Heart left ventricle (tissue), 16 donors: ENCODE results near the gene INPP4B. TPM values are rescaled to one million over a fixed set of nuclear protein-coding genes. Genes with fewer than 3 reads are reported as not detected.

Experiments
- ATAC-seq, 4 donors: fragments of 200-7000 bp; cut with Tn5 transposase; one replicate each; pipeline ENCODE4 v1.9.1; 2020 to 2022; ENCODE audit warnings: moderate library complexity in 4 of 4, mild to moderate bottlenecking in 3 of 4, moderate number of reproducible peaks in 1 of 4
- DNase-seq, 5 donors: peaks; one replicate each; pipeline ENCODE4 v3.0.0-alpha.2; 2020
- H3K27ac ChIP-seq, 12 donors: fragments of 200-600 bp; sonication (generic) in 4 of 12; one replicate each; pipeline versions ENCODE4 v1.5.0 to v1.8.0; 2016 to 2022; ENCODE audit warnings: mild to moderate bottlenecking in 2 of 12
- H3K27me3 ChIP-seq, 9 donors: fragments of 200-600 bp; sonication (generic) in 2 of 9; one replicate each; pipeline versions ENCODE4 v1.5.1 to v1.8.0; 2016 to 2022; ENCODE audit warnings: mild to moderate bottlenecking in 3 of 9
- H3K36me3 ChIP-seq, 9 donors: fragments of 200-600 bp; sonication (generic) in 2 of 9; one replicate each; pipeline versions ENCODE4 v1.5.0 to v1.8.0; 2018 to 2022; ENCODE audit warnings: mild to moderate bottlenecking in 2 of 9
- H3K4me1 ChIP-seq, 12 donors: fragments of 200-600 bp; sonication (generic) in 4 of 12; one replicate each; pipeline versions ENCODE4 v1.5.0 to v1.8.0; 2016 to 2022; ENCODE audit warnings: mild to moderate bottlenecking in 3 of 12
- H3K4me3 ChIP-seq, 12 donors: fragments of 200-600 bp; sonication (generic) in 4 of 12; one replicate each; pipeline versions ENCODE4 v1.5.0 to v1.8.0; 2017 to 2022; ENCODE audit warnings: mild to moderate bottlenecking in 9 of 12, moderate library complexity in 4 of 12
- H3K9me3 ChIP-seq, 12 donors: fragments of 200-600 bp; sonication (generic) in 4 of 12; one replicate each; pipeline versions ENCODE4 v1.5.0 to v1.8.0; 2016 to 2022; ENCODE audit warnings: mild to moderate bottlenecking in 1 of 12
- POLR2A ChIP-seq, 2 donors: fragments of 450-650 bp; IDR thresholded peaks; one replicate each; pipeline ENCODE4 v1.6.1; 2017; ENCODE audit warnings: antibody characterized with exemption in 2 of 2, mild to moderate bottlenecking in 2 of 2, moderate library complexity in 2 of 2
- WGBS, 4 donors: extraction: QIAGEN DNeasy Blood & Tissue Kit in 2 of 4; methylation state at CpG; one replicate each; pipeline versions ENCODE4 v1.1.5 to v1.1.7; 2013 to 2018; 5-methylcytosine and 5-hydroxymethylcytosine counted together
- intact Hi-C, 10 donors: fragments of 100-400 bp; cut with DNase I; formaldehyde crosslinking; loops; one replicate each; pipeline versions ENCODE4 v1.11.1 to v1.14.2; 2022
- polyA plus RNA-seq, 2 donors: library from polyadenylated mRNA; stranded (reverse); fragments of 200-250 nt; gene quantifications; one replicate each; pipeline ENCODE4 v1.2.3, GENCODE V29; 2013
- total RNA-seq, 9 donors: library from RNA; depleted of rRNA in 2 of 9; stranded (reverse); fragments of >200 nt in 2 of 9; fragmentation: NEBNext Ultra II Directional in 3 of 9; extraction: Animal tissue kit (Norgen Biotek cat#: 25700) in 3 of 9; gene quantifications; one replicate each; pipeline versions ENCODE4 v1.1.0 to v1.2.4, GENCODE V29; 2016 to 2023
- TF ChIP-seq, protein P1 (sequence below), 12 donors: fragments of 200-600 bp; sonication (generic) in 4 of 12; IDR thresholded peaks; one replicate each; pipeline versions ENCODE4 v1.5.0 to v1.8.0; 2018 to 2022; ENCODE audit warnings: antibody characterized with exemption in 12 of 12, mild to moderate bottlenecking in 5 of 12
- donor health status: ischemic (EF 13 %, LVEDD 7.1; RV severe dilation, severe dysfunction).
- donor health status: healthy with polysubstance abuse.
- donor health status: DM: no; HTN: yes; CAD: no.
- donor health status: DM: no; HTN: no; CAD: no.
- donor health status: ischemic (EF 25% LVEDD 6.9; RV normal size, moderate dysfunction).
- donor health status: ischemic (EF 25% LVEDD 5.7; RV mildly dilated, moderate dysfunction).
- donor health status: healthy.
- donor health status: DM: yes; HTN: yes; CAD: no.
- donor health status: ischemic (EF 35%, LVEDD 5.7; RV mildly dilated, moderate dysfunction).
- donor health status: nonischemic (EF 11% LVEDD 7.7; RV severe dilation, severe dysfunction).
- donor health status: DM: yes; HTN: yes; CAD: no.
- donor health status: PGD.
- donor health status: ischemic (EF 29% LVEDD 5.4; RV normal size, mild dysfunction).
- donor health status: nonischemic (EF 23%, LVEDD 6.1; RV moderate dilation, normal function).

The INPP4B gene
- total and polyA plus RNA-seq, 11 donors = 5.5 to 128 (median 39.1) TPM

DNA sequence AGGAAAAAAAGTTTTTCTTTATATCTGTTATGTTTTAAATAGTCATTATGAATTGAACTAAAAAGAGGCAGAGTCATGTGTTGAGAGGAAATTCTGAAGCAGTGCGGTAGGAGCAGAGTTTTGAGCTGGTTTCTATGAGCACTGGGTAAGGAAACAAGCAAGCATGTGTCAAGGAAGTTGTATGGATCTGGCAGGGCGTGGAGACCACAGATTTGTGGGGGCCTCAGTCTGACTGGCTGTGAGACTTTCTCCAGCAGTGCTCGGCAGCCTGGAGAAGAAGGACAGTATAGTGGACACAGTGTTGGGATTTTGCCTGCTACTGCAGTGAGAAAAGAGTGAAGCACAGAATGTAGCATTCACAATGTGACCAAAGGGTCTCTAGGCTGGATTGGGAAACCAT lies 399.1 kb downstream of the INPP4B start:
- H3K4me3 ChIP-seq = no peak overlapping the region
- WGBS, 4 donors = 68 to 73% (median 71%) methylated on average over 3 of the region's 3 CpGs
- DNase-seq = no peak
- intact Hi-C loops = no loop called here
- H3K27me3 ChIP-seq = no peaks in the 10 kb centered on the region
- H3K4me1 ChIP-seq = peaks cover 0 to 12% (median under 1%) of the 10 kb centered on the region in 12 donors
- no peak overlapping the region for H3K27ac ChIP-seq
- H3K36me3 ChIP-seq = no peaks in the 10 kb centered on the region
- no peak for ATAC-seq
- no peaks in the 10 kb centered on the region for H3K9me3 ChIP-seq
- TF ChIP-seq, protein P1, sequence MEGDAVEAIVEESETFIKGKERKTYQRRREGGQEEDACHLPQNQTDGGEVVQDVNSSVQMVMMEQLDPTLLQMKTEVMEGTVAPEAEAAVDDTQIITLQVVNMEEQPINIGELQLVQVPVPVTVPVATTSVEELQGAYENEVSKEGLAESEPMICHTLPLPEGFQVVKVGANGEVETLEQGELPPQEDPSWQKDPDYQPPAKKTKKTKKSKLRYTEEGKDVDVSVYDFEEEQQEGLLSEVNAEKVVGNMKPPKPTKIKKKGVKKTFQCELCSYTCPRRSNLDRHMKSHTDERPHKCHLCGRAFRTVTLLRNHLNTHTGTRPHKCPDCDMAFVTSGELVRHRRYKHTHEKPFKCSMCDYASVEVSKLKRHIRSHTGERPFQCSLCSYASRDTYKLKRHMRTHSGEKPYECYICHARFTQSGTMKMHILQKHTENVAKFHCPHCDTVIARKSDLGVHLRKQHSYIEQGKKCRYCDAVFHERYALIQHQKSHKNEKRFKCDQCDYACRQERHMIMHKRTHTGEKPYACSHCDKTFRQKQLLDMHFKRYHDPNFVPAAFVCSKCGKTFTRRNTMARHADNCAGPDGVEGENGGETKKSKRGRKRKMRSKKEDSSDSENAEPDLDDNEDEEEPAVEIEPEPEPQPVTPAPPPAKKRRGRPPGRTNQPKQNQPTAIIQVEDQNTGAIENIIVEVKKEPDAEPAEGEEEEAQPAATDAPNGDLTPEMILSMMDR (IDR thresholded peaks at IDR 0.05) = no peak
- no peak for TF ChIP-seq POLR2A (IDR thresholded peaks at IDR 0.05)

DNA sequence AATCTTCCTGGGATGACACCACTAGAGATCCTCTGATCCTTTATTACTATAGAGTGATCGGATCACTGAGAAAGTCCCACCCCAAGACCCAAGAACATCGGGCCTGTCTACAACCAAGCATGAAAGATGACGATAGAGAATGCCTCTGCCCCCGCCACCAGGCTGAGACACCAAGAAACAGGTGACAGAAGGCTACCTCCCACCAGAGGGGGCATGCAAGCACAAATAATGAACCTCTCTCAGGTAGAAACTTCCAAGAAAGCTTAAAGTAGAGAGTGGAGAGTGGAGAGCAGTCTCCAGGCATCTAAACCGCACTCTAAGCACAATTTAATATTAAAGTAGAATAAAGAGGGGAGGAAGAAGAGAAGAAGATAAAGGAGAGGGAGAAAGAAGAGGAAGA lies 402.6 kb downstream of the INPP4B start:
- 97 to 99% (median 98%) methylated on average over 5 of the region's 5 CpGs for WGBS, 4 donors
- no peak overlapping the region for H3K27ac ChIP-seq
- H3K36me3 ChIP-seq = no peaks in the 10 kb centered on the region
- no peaks in the 10 kb centered on the region for H3K27me3 ChIP-seq
- intact Hi-C loops = no loop called here
- H3K9me3 ChIP-seq = peaks cover 0 to under 1% (median 0%) of the 10 kb centered on the region in 12 donors
- H3K4me1 ChIP-seq = peaks cover 0 to 3% (median 0%) of the 10 kb centered on the region in 12 donors
- TF ChIP-seq, protein P1 (IDR thresholded peaks at IDR 0.05) = no peak
- TF ChIP-seq POLR2A (IDR thresholded peaks at IDR 0.05) = no peak
- DNase-seq = no peak
- no peak for ATAC-seq
- H3K4me3 ChIP-seq = no peak overlapping the region

DNA sequence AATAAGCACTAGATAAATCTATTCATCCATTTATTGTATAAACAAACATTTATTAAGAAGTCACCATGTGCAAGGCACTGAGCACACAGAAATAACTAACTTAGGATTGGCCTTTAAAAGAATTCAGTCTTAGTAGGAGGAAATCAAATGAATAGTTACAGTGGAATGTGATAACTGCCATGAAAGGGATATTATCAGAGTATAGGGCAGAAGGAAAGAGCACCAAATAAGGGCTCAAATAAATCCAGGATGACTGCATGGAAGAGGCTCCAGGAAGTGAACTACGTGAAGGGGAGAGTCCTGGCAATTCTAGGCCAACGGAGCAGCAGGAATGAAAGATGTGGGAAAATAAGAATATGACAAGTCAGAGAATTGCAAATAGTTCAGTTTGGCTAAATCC lies 406.0 kb downstream of the INPP4B start:
- TF ChIP-seq POLR2A (IDR thresholded peaks at IDR 0.05) = no peak
- TF ChIP-seq, protein P1 (IDR thresholded peaks at IDR 0.05) = no peak
- no peaks in the 10 kb centered on the region for H3K36me3 ChIP-seq
- 79 to 88% (median 86%) methylated on average over 2 of the region's 2 CpGs for WGBS, 4 donors
- DNase-seq (no peak), ATAC-seq (no peak)
- no peaks in the 10 kb centered on the region for H3K27me3 ChIP-seq
- peaks cover 0 to 7% (median 0%) of the 10 kb centered on the region in 12 donors for H3K9me3 ChIP-seq
- intact Hi-C loops = no loop called here
- H3K4me1 ChIP-seq = peaks cover 0 to 4% (median 0%) of the 10 kb centered on the region in 12 donors
- no peak overlapping the region for H3K27ac ChIP-seq
- no peak overlapping the region for H3K4me3 ChIP-seq

DNA sequence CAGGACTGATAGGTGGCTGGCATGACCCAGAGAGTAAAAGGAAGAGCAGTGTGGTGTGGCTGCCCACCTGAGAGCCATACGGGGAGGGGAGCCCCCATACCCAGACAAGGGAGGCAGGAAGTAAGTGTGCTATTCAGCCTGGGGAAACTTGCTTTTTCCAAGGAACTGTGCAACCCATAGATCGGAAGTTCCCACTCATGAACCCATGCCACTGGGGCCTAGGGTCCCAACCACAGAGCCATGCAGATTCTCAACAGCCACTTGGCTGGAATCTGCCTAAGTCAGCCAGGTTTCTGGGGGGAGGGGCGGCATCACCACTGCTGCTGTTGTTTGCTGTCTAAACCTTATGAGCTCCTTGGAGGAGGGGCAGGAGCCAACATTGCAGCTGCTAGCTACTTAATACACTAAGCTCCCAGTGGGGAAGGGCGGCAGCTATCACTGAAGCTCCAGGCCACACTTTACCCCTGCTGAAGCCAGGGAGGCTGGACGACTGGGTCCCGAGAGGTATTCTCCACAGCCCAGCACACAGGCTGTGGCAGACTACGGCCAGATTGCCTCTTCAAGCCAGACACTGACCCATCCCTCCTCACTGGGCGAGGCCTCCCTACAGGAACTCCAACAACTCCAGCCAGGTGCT lies 410.4 kb downstream of the INPP4B start:
- Histone ChIP-seq H3K36me3 (no peaks in the 10 kb centered on the region), H3K9me3 (peaks cover 0 to 7% (median 0%) of the 10 kb centered on the region in 12 donors), H3K27me3 (no peaks in the 10 kb centered on the region), H3K4me3 (no peak overlapping the region), H3K27ac (no peak overlapping the region), H3K4me1 (peaks cover 0 to 7% (median 0%) of the 10 kb centered on the region in 12 donors)
- DNase-seq (peak in 2 of 5 donors; percentile 26), ATAC-seq (peak in 1 of 4 donors; percentile 26)
- intact Hi-C loops = no loop called here
- WGBS, 4 donors = 81 to 88% (median 84%) methylated on average over 7 to 8 of the region's 8 CpGs
- TF ChIP-seq, protein P1 (IDR thresholded peaks at IDR 0.05) = no peak
- no peak for TF ChIP-seq POLR2A (IDR thresholded peaks at IDR 0.05)
